ENCODE data around the gene SLC29A1.
"Not testable (repeated sequence)": the region's sequence is repeated elsewhere in the genome, so short reads cannot be mapped to it uniquely, and the experiment has no call there.

The SLC29A1 gene

GRCh38 chr6:44194326-44194725, 29.1 kb upstream of the SLC29A1 start:
- no peak for DNase-seq (ENCODE audit: low spot score)

GRCh38 chr6:44196351-44196750, 27.0 kb upstream of the SLC29A1 start:
- DNase-seq (ENCODE audit: low spot score): not testable (repeated sequence)

DNA sequence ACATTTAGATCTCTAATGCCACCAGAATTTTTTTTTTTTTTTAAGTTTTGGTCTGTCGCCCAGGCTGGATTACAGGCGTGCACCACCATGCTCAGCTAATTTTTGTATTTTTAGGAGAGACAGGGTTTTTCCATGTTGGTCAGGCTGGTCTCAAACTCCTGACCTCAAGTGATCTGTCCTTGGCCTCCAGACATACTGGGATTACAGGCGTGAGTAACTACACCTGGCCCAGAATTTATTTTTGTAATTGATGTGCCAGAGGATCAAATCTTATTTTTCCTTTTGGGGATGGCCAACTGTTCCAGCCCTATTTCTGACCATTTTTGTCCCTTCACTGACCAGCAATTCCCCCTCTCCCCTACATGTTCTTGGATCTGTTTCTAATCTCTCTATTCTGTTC, 24.7 kb upstream of the SLC29A1 start:
- no peak for DNase-seq (ENCODE audit: low spot score)

DNA sequence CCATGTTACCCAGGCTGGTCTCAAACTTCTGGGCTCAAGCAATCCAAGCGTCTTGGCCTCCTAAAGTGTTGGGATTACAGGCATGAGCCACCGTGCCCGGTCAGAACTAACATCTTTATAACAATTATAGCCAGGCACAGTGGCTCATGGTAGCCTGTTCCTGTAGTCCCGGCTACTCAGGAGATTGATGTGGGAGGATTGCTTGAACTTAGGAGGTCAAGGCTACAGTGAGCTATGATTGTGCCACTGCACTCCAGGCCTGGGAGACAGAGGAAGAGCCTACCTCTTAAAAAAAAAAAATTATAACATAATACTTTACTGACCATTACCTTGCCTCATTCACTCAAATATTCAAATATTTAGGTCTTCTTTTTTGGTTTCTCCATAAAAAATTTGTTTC, 23.5 kb upstream of the SLC29A1 start:
- no peak for DNase-seq (ENCODE audit: low spot score)

GRCh38 chr6:44201200-44201599, 22.2 kb upstream of the SLC29A1 start:
- DNase-seq (ENCODE audit: low spot score): no peak

DNA sequence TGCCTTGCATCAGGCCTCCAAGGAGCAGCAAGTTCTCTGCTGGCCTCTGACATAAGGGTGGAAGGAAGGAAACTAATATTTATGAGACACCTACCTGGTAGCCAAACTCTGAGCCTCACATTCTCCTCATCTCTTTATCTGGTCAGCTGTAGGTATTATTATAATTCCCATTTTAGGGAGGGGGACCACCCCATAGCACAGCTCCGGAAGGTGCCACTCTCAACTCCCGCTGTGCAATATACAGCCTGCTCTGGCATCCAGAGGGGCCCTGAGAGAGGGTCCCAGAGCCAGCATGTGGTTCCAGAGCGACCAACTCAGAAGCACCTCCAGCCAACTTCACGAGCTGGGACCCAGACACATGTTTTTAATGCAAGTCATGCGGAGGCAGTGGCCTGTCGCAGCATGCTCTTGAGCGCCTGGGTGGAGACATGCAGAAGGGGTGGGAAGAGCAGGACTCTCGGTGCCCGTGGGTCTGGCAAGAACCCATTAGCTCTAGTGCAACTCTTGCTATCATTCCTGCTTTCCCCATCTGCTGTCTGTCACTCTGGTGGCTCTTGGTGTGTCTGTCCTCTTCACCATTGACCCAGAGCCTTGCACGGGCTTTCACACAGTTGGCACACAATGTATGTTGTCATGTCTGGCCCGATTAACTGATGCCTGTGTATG, 21.6 kb upstream of the SLC29A1 start:
- DNase-seq (ENCODE audit: low spot score): no peak

DNA sequence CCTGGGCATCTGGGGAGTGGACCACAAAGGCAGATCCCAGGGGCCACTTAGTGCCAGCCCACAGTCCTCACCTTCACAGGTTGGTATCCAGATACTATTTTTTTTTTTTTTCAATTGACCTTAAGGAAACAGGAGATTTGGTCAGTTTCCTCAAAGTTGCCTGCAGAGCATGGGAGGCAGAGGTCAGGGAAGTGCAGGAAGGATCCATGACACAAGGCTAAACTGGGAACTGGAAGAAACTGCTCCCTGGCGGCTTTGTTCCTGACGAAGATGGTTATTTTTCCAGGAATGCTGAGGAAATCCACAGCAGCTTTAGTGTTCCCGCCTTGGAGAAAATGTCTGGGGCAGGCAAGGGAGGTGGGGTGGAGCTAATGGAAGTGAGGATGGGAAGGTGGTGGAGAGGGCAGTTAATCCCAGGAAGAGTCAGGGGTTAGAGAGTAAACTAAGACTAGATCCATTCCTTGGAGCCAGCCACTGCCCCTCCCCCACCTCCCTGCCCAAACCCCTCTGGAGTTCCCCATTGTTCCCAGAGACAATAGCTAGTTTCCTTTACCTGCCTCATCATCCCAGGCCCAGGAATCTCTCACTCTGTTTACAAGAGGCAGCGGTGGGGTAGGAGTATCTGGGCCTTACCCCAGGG, 20.9 kb upstream of the SLC29A1 start:
- DNase-seq (ENCODE audit: low spot score): peak; percentile 63

DNA sequence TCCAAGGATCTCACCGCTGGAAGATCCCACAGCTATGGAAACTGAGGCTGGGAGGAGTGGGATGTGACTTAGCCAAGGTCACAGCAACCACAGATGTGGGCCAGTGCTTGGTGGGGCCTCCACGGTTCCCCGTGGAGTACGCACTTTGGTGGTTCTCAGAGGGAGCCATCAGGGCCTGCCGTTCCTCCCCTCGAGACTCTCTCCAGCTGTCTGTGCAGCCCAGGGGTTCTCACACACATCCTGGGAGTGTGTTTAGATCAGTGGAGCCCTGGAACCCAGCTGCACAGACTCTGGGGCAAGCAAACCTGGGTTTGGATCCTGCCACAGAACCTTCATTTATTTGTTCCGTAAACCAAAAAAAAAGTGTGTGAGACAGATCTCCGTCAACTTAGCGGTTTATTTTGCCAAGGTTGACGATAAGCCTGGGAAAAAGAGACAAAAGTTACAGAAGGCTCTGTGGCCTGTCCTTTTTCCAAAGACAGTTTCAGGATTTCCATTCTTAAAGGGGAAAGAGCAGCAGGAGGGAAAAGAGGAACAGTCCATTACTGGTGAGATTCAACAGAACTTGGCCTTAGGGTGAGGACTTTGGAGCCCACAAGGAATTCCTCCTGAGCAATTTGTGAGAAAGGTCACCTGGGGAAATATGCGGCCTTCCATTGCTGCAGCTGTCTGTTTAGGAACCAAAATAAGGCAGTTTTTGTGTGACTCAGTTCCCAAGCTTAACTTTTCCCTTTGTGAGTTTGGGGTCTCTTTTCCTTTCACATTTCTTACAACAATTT, 20.2 kb upstream of the SLC29A1 start:
- no peak for DNase-seq (ENCODE audit: low spot score)

DNA sequence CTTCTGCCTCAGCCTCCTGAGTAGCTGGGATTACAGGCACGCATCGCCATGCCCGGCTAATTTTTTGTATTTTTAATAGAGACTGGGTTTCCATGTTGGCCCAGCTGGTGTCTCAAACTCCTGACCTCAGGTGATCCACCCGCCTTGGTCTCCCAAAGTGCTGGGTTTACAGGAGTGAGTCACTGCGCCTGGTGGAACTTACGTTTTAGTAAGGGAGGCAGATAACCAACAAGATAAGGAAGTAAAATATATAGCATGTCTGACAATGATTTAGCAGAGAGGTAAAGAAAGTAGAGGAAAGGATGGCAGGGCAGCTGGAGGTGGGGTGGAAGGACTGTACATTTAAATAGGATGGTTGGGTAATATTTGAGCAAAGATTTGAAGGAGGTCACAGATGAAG, 19.4 kb upstream of the SLC29A1 start:
- no peak for DNase-seq (ENCODE audit: low spot score)

- no peak for DNase-seq (ENCODE audit: low spot score)
Observed at GRCh38 chr6:44207966-44208365, 15.4 kb upstream of the SLC29A1 start.

GRCh38 chr6:44211284-44211683, 12.1 kb upstream of the SLC29A1 start:
- DNase-seq (ENCODE audit: low spot score): no peak

DNA sequence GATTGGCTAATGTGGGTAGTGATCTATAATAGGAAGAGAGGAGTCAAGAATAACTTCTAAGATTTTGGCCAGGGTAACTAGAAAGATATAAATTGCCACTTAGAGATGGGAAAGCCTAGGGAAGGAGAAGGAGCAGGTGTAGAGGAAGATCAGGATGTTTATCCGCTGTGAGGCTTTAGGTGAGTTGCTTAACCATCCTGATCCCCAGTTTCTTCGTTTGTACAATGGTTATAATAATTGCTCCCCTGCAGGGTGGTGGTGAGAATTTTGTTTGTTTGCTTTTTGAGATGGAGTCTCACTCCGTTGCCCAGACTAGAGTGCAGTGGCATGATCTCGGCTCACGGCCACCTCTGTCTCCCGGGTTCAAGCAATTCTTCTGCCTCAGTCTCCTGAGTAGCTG, 9.1 kb upstream of the SLC29A1 start:
- no peak for DNase-seq (ENCODE audit: low spot score)

DNA sequence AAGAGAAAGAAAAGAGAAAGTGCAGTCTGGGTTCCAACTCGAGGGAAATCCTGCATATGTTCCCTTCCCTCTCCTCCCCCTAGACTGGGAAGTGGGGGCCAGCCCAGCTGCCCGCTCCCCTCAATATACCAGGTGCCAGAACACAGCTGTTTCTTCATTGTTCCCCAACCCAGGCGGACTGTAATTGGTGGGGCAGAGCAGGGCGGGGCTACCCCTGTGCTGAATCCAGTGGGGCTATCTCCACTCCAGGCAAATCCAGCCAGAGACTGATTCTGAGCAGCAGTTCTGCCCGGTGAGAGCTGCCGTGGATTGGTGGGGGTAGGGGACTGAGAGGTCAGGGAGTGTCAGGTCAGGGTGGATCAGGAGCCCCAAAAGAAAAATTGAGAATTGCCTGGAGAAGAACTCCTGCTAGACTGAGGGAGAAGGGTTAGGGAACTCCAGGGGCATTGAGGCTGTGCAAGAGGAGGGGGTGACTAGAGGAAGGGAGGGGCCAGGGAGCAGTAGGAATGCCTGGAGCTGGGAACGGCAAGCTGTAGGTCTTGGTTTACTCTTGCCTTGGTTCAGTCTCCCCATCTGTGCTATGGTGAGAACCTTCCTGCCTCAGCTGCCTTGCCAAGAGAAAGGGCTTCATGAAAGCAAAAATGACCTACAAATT, 6.6 kb upstream of the SLC29A1 start, which contains the start of gene MYMX:
Gene MYMX (plus strand): TSS at position 250 of the 655 bp plus-strand sequence. CDS start 546 bp downstream, outside the sequence.
- DNase-seq (ENCODE audit: low spot score): peak; percentile 37

- peak; percentile 49 for DNase-seq (ENCODE audit: low spot score)
Observed at GRCh38 chr6:44217332-44218143, 5.9 kb upstream of the SLC29A1 start.

GRCh38 chr6:44219053-44219814, 4.2 kb upstream of the SLC29A1 start:
- peak; percentile 80 for DNase-seq (ENCODE audit: low spot score)

- no peak for DNase-seq (ENCODE audit: low spot score)
Observed at GRCh38 chr6:44219815-44220784, 3.3 kb upstream of the SLC29A1 start.

GRCh38 chr6:44220913-44221290, 2.5 kb upstream of the SLC29A1 start:
- no peak for DNase-seq (ENCODE audit: low spot score)

GRCh38 chr6:44221291-44221960, 2.0 kb upstream of the SLC29A1 start:
- DNase-seq (ENCODE audit: low spot score): peak; percentile 53

GRCh38 chr6:44221961-44222335, 1.4 kb upstream of the SLC29A1 start:
- DNase-seq (ENCODE audit: low spot score): peak; percentile 2
